Measurements from ENCODE around the gene ADGRV1. TPM values are rescaled to one million over a fixed set of nuclear protein-coding genes. Genes with fewer than 3 reads are reported as not detected.
"Not testable (repeated sequence)": the region's sequence is repeated elsewhere in the genome, so short reads cannot be mapped to it uniquely, and the experiment has no call there.

The ADGRV1 gene
- total RNA-seq, 1 experiment from 2014 or later: 64.8 TPM

GRCh38 chr5:90793183-90793582 lies 234.6 kb downstream of the ADGRV1 start:
- no peaks in the 10 kb centered on the region for H3K27me3 ChIP-seq (ENCODE audit: insufficient read depth, low read length)
- H4K20me1 ChIP-seq (ENCODE audit: control insufficient read depth, insufficient read depth, insufficient read length): no peaks in the 10 kb centered on the region
- H3K4me2 ChIP-seq (ENCODE audit: insufficient read depth, insufficient read length, low read length): no peak overlapping the region
- H4K8ac ChIP-seq (replicated peaks; ENCODE audit: insufficient read length, low read depth, low read length): no peak overlapping the region
- H2BK15ac ChIP-seq (ENCODE audit: low read depth, low read length): no peak overlapping the region
- H3K79me1 ChIP-seq (ENCODE audit: insufficient read depth, low read depth, low read length, poor library complexity, severe bottlenecking): no peaks in the 10 kb centered on the region
- no peak overlapping the region for H3K14ac ChIP-seq (ENCODE audit: insufficient read depth, low read length)
- Mint-ChIP-seq H3K4me3 (no peak overlapping the region), H3K27ac (no peak overlapping the region), H3K36me3 (ENCODE audit: insufficient read depth in 1 of 3, low read depth in 3 of 3) (peaks cover 84 to 95% (median 94%) of the 10 kb centered on the region in 3 experiments), H3K27me3 (ENCODE audit: low read depth) (no peaks in the 10 kb centered on the region; the same call in none of the 2 replicates), H3K9me3 (peaks cover 36 to 43% of the 10 kb centered on the region in 2 experiments), H3K4me1 (no peaks in the 10 kb centered on the region)
- H3K56ac ChIP-seq (ENCODE audit: insufficient read length, low read depth, low read length): no peak overlapping the region
- H3K27ac ChIP-seq (ENCODE audit: insufficient read length, low read depth, low read length): no peak overlapping the region
- H2AFZ ChIP-seq (ENCODE audit: low read length): no peak overlapping the region
- no peak overlapping the region for H4K5ac ChIP-seq (ENCODE audit: insufficient read length, low read depth, low read length)
- H3K23ac ChIP-seq (ENCODE audit: insufficient read length, low read depth, low read length): no peak overlapping the region
- no peaks in the 10 kb centered on the region for H3K79me2 ChIP-seq (ENCODE audit: insufficient read depth, low read length)
- no CpG with 5 or more reads among the region's 2 CpGs for WGBS (ENCODE audit: extremely low coverage, insufficient read length, low lambda C conversion rate)
- no peak overlapping the region for H2BK120ac ChIP-seq (ENCODE audit: low read depth, low read length, poor library complexity, severe bottlenecking)
- no peaks in the 10 kb centered on the region for H3K9me3 ChIP-seq (ENCODE audit: control insufficient read depth, low read depth, low read length)
- H3T11ph ChIP-seq (ENCODE audit: low read length): no peak overlapping the region
- H2BK12ac ChIP-seq (ENCODE audit: insufficient read length, low read depth, low read length): no peak overlapping the region
- H3K4me1 ChIP-seq (ENCODE audit: insufficient read depth, low read length): no peaks in the 10 kb centered on the region
- DNase-seq: no peak
- TF ChIP-seq CTCF (conservative IDR thresholded peaks at IDR 0.05): no peak
- H3K4ac ChIP-seq (ENCODE audit: low read depth, low read length): no peak overlapping the region
- no peak overlapping the region for H2BK20ac ChIP-seq (ENCODE audit: low read depth, low read length, poor library complexity, severe bottlenecking)
- H3K18ac ChIP-seq (ENCODE audit: insufficient read length, low read depth, low read length): no peak overlapping the region
- H3K23me2 ChIP-seq (ENCODE audit: insufficient read length, low read depth, low read length, poor library complexity, severe bottlenecking): no peaks in the 10 kb centered on the region
- H4K91ac ChIP-seq (ENCODE audit: insufficient read length, low read depth, low read length): no peak overlapping the region
- no peak overlapping the region for H2BK5ac ChIP-seq (ENCODE audit: insufficient read length, low read length)
- no peak overlapping the region for H2AK5ac ChIP-seq (ENCODE audit: insufficient read length, low read length)
- no peak overlapping the region for H3K9ac ChIP-seq (ENCODE audit: extremely low read depth, insufficient read length, low read length)

DNA sequence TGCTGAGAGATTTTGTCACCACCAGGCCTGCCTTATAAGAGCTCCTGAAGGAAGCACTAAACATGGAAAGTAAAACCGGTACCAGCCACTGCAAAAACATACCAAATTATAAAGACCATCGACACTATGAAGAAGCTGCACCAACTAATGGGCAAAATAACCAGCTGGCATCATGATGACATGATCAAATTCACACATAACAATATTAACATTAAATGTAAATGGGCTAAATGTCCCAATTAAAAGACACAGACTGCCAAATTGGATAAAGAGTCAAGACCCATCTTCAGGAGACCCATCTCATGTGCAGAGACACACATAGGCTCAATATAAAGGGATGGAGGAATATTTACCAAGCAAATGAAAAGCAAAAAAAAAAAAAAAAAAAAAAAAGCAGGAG lies 238.3 kb downstream of the ADGRV1 start:
- peaks cover 65 to 83% (median 78%) of the 10 kb centered on the region in 3 experiments for H3K36me3 Mint-ChIP-seq (ENCODE audit: insufficient read depth in 1 of 3, low read depth in 3 of 3)
- not testable (repeated sequence) for H3K4me3 Mint-ChIP-seq, DNase-seq

More for the DNA sequence above, 238.3 kb downstream of the ADGRV1 start:
- H3K9ac ChIP-seq (ENCODE audit: extremely low read depth, insufficient read length, low read length); H3K56ac ChIP-seq (ENCODE audit: insufficient read length, low read depth, low read length); H3K27ac Mint-ChIP-seq; H4K91ac ChIP-seq (ENCODE audit: insufficient read length, low read depth, low read length); H3K4me1 Mint-ChIP-seq; H3K27me3 ChIP-seq (ENCODE audit: insufficient read depth, low read length); H3K14ac ChIP-seq (ENCODE audit: insufficient read depth, low read length); H2BK120ac ChIP-seq (ENCODE audit: low read depth, low read length, poor library complexity, severe bottlenecking); H4K5ac ChIP-seq (ENCODE audit: insufficient read length, low read depth, low read length); H3K27ac ChIP-seq (ENCODE audit: insufficient read length, low read depth, low read length); H3K23me2 ChIP-seq (ENCODE audit: insufficient read length, low read depth, low read length, poor library complexity, severe bottlenecking); H2BK12ac ChIP-seq (ENCODE audit: insufficient read length, low read depth, low read length); H2BK20ac ChIP-seq (ENCODE audit: low read depth, low read length, poor library complexity, severe bottlenecking); H2AFZ ChIP-seq (ENCODE audit: low read length); H3K79me2 ChIP-seq (ENCODE audit: insufficient read depth, low read length); H2BK5ac ChIP-seq (ENCODE audit: insufficient read length, low read length); H3K18ac ChIP-seq (ENCODE audit: insufficient read length, low read depth, low read length); H3K4me2 ChIP-seq (ENCODE audit: insufficient read depth, insufficient read length, low read length); H3K4ac ChIP-seq (ENCODE audit: low read depth, low read length); H3K9me3 ChIP-seq (ENCODE audit: control insufficient read depth, low read depth, low read length); H3K27me3 Mint-ChIP-seq (ENCODE audit: low read depth); H4K8ac ChIP-seq (replicated peaks; ENCODE audit: insufficient read length, low read depth, low read length); H3K79me1 ChIP-seq (ENCODE audit: insufficient read depth, low read depth, low read length, poor library complexity, severe bottlenecking); H2BK15ac ChIP-seq (ENCODE audit: low read depth, low read length); H3T11ph ChIP-seq (ENCODE audit: low read length); H3K4me1 ChIP-seq (ENCODE audit: insufficient read depth, low read length); H2AK5ac ChIP-seq (ENCODE audit: insufficient read length, low read length); H3K23ac ChIP-seq (ENCODE audit: insufficient read length, low read depth, low read length); H4K20me1 ChIP-seq (ENCODE audit: control insufficient read depth, insufficient read depth, insufficient read length): not testable (repeated sequence)
- no CpG with 5 or more reads among the region's 2 CpGs for WGBS (ENCODE audit: extremely low coverage, insufficient read length, low lambda C conversion rate)
- peaks cover 57 to 64% of the 10 kb centered on the region in 2 experiments for H3K9me3 Mint-ChIP-seq

Data from H9 (cell line).